Pericardium fibroblast (primary cell): ENCODE measurements around the gene KIDINS220. TPM values are rescaled to one million over a fixed set of nuclear protein-coding genes. Genes with fewer than 3 reads are reported as not detected.

ENCODE experiments used
- total RNA-seq: library from RNA; depleted of rRNA; stranded (reverse); fragments of >200 nt; gene quantifications from 2 replicates; pipeline ENCODE4 v1.2.3, GENCODE V29; 2015

KIDINS220 gene
- 29.7 and 47.6 TPM in 2 replicates for total RNA-seq

DNA sequence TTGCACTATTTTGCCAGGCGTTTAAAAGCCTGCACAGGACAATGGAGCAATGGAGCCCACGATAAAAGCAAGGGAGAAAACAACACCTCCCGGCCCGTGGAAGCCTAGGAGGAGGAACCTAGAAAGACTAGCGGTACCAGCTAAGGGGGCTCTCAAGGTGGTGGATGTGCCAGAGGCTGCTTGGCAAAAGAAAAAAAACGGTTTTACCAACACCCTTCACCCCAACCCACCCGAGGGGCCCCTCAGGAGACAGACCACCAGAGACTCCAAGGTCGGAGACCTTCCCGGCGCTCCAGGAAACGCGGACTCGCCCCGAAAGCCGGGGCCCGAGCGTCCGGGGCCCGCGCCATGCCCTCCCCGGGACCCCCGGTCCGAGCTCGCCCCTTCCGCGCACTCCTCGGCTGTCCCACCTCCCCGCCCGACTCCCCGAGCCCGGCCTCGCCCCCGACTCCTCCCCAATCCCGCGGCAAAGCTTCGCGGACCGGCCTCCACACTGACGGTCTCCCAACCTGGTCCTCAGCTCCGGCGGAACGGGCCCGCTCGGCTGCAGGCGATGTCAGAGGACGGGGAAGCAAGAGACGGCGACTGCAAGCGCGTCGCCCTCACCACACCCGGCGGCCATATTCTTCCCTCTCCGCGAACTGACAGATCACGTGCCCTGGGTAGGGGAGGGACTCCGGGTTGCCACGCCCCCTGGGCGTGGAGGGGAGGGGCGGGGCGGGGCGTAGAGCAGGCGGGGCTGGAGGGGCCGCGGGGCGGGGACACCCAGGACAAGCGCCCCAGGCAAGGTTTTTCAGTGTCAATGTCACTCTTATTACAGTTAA lies at the start of gene KIDINS220:
Gene KIDINS220, minus strand, starts transcription at position 643 of the 824 bp plus-strand sequence. CDS start 10,520 bp downstream, outside the sequence.

DNA sequence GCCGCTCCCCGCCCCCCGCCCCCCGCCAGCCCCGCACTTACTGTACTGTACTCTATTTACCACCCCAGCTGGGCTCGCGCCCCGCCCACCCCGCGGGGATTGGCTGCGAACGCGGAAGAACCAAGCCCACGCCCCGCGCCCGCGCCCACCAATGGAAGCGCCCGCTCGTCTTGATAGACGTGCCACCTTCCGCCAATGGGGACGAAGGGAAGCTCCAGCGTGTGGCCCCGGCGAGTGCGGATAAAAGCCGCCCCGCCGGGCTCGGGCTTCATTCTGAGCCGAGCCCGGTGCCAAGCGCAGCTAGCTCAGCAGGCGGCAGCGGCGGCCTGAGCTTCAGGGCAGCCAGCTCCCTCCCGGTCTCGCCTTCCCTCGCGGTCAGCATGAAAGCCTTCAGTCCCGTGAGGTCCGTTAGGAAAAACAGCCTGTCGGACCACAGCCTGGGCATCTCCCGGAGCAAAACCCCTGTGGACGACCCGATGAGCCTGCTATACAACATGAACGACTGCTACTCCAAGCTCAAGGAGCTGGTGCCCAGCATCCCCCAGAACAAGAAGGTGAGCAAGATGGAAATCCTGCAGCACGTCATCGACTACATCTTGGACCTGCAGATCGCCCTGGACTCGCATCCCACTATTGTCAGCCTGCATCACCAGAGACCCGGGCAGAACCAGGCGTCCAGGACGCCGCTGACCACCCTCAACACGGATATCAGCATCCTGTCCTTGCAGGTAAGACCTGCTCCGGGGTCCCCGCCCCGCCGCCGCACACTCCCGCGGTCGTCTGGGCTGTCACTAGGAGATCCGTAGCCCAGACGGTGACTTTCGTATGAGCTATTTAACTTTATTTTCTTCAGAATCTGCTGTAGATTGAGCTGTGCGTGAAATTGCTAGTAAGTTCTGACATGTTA lies 155.4 kb downstream of the KIDINS220 start, which contains the start of gene ID2:
Gene ID2, plus strand, starts transcription at position 271 of the 907 bp plus-strand sequence. Its CDS starts 110 bp downstream, at position 381.

Other genes with a start within 250 kb of the KIDINS220 start
- 80.9 and 170 TPM in 2 replicates for gene ID2, start 155.6 kb downstream of the KIDINS220 start, total RNA-seq
- 20.4 and 28.7 TPM in 2 replicates for gene MBOAT2, start 166.1 kb upstream of the KIDINS220 start, total RNA-seq